GM23338 (cell line): ENCODE measurements around the gene CNOT1. TPM values are rescaled to one million over a fixed set of nuclear protein-coding genes. Genes with fewer than 3 reads are reported as not detected.

ENCODE experiments used
- ATAC-seq: fragments of 200-7000 bp; cut with Tn5 transposase; 3 replicates; pipeline ENCODE4 v1.9.1; 2020
- DNase-seq: peaks from one replicate; pipeline ENCODE4 v3.0.0-alpha.2; 2015; ENCODE audit warnings: low spot score
- H2AFZ ChIP-seq: fragments of 200-600 bp; sonication (generic); 2 replicates; pipeline ENCODE4 v1.8.0; 2016; ENCODE audit warnings: antibody characterized with exemption, mild to moderate bottlenecking, moderate library complexity
- H3F3A ChIP-seq: fragments of 200-600 bp; sonication (generic); replicated peaks from 2 replicates; pipeline ENCODE4 v1.8.0; 2017; ENCODE audit warnings: antibody characterized with exemption, mixed run types, low read depth
- H3K27ac ChIP-seq: fragments of 200-600 bp; sonication (generic); 2 replicates; pipeline ENCODE4 v1.6.1; 2016; ENCODE audit warnings: low read depth
- H3K27me3 ChIP-seq: fragments of 200-600 bp; sonication (generic); 2 replicates; pipeline ENCODE4 v1.8.0; 2016; ENCODE audit warnings: mild to moderate bottlenecking, mixed run types, moderate library complexity; ENCODE audit not compliant: insufficient read depth
- H3K36me3 ChIP-seq: fragments of 200-600 bp; sonication (generic); 2 replicates; pipeline ENCODE4 v1.8.0; 2016; ENCODE audit warnings: mild to moderate bottlenecking; ENCODE audit not compliant: insufficient read depth
- H3K4me1 ChIP-seq: fragments of 200-600 bp; sonication (generic); 2 replicates; pipeline ENCODE4 v1.8.0; 2016; ENCODE audit warnings: mild to moderate bottlenecking, moderate library complexity; ENCODE audit not compliant: insufficient read depth
- H3K4me2 ChIP-seq: fragments of 200-600 bp; sonication (generic); 2 replicates; pipeline ENCODE4 v1.7.1; 2017; ENCODE audit warnings: mixed run types
- H3K4me3 ChIP-seq: fragments of 200-600 bp; sonication (generic); 2 replicates; pipeline ENCODE4 v1.6.1; 2016; ENCODE audit warnings: mixed run types
- H3K79me2 ChIP-seq: fragments of 200-600 bp; sonication (generic); replicated peaks from 2 replicates; pipeline ENCODE4 v1.8.0; 2017; ENCODE audit warnings: mild to moderate bottlenecking; ENCODE audit not compliant: insufficient read depth
- H3K9me2 ChIP-seq: fragments of 200-600 bp; sonication (generic); 2 replicates; pipeline ENCODE4 v1.8.0; 2017; ENCODE audit not compliant: insufficient read depth
- H4K20me1 ChIP-seq: fragments of 200-600 bp; sonication (generic); replicated peaks from 2 replicates; pipeline ENCODE4 v1.8.0; 2017; ENCODE audit warnings: mild to moderate bottlenecking; ENCODE audit not compliant: insufficient read depth
- H3K27ac Mint-ChIP-seq: 2 replicates; pipeline ENCODE4 v1.8.0; 2020; ENCODE audit warnings: inconsistent platforms, mild to moderate bottlenecking, moderate library complexity, mixed read lengths
- H3K27me3 Mint-ChIP-seq: 3 replicates; pipeline ENCODE4 v1.8.0; 2022; ENCODE audit warnings: low read depth, mild to moderate bottlenecking, moderate library complexity, mixed read lengths, inconsistent platforms; ENCODE audit not compliant: insufficient read depth, poor library complexity
- H3K36me3 Mint-ChIP-seq: 3 replicates; pipeline ENCODE4 v1.8.0; 2021; ENCODE audit warnings: low read depth, mild to moderate bottlenecking, inconsistent platforms, moderate library complexity, mixed read lengths
- H3K4me1 Mint-ChIP-seq: 3 replicates; pipeline ENCODE4 v1.8.0; 2020; ENCODE audit warnings: mild to moderate bottlenecking, inconsistent platforms, mixed read lengths
- H3K4me3 Mint-ChIP-seq: 3 replicates; pipeline ENCODE4 v1.8.0; 2021; ENCODE audit warnings: moderate library complexity, mild to moderate bottlenecking, inconsistent platforms, mixed read lengths
- H3K9me3 Mint-ChIP-seq: 3 replicates; pipeline ENCODE4 v1.8.0; 2020; ENCODE audit warnings: moderate library complexity, mild to moderate bottlenecking, inconsistent platforms, mixed read lengths
- EZH2 ChIP-seq: fragments of 200-600 bp; sonication (generic); IDR thresholded peaks from one replicate; pipeline ENCODE4 v1.8.0; 2017; ENCODE audit warnings: antibody characterized with exemption, mild to moderate bottlenecking, low read depth; ENCODE audit not compliant: unreplicated experiment
- EZH2phosphoT487 ChIP-seq: fragments of 200-600 bp; sonication (generic); IDR thresholded peaks from one replicate; pipeline ENCODE4 v1.8.1; 2018; ENCODE audit warnings: antibody characterized with exemption; ENCODE audit not compliant: unreplicated experiment
- JUNB ChIP-seq: IDR thresholded peaks from one replicate; pipeline ENCODE4 v1.6.1; 2016; ENCODE audit warnings: antibody characterized with exemption; ENCODE audit not compliant: unreplicated experiment
- POLR2AphosphoS5 ChIP-seq: IDR thresholded peaks from 2 replicates; pipeline ENCODE4 v1.6.1; 2016; ENCODE audit warnings: antibody characterized with exemption, low read depth
- polyA plus RNA-seq: library from polyadenylated mRNA; unstranded; fragments of >200 nt; fragmentation: Nextera tagmentation; extraction: Ambion mirVana; gene quantifications from 2 replicates; pipeline ENCODE4 v1.2.1, GENCODE V29; 2016
- total RNA-seq: library from RNA; depleted of rRNA; stranded (reverse); fragments of >200 nt; shearing (Covaris generic); gene quantifications from 2 replicates; pipeline ENCODE4 v1.2.3, GENCODE V29; 2014
- TF ChIP-seq, protein P1 (sequence below): IDR thresholded peaks from 2 replicates; pipeline ENCODE4 v1.6.1; 2016; ENCODE audit warnings: antibody characterized with exemption
- TF ChIP-seq, protein P2 (sequence below): fragments of 250-450 bp; sonication (Bioruptor Pico); IDR thresholded peaks from 2 replicates; pipeline ENCODE4 v1.5.0; 2020; ENCODE audit warnings: mild to moderate bottlenecking, moderate library complexity

CNOT1 gene
- total and polyA plus RNA-seq, 2 experiments from 2014 or later: 59.2 to 298 TPM

DNA sequence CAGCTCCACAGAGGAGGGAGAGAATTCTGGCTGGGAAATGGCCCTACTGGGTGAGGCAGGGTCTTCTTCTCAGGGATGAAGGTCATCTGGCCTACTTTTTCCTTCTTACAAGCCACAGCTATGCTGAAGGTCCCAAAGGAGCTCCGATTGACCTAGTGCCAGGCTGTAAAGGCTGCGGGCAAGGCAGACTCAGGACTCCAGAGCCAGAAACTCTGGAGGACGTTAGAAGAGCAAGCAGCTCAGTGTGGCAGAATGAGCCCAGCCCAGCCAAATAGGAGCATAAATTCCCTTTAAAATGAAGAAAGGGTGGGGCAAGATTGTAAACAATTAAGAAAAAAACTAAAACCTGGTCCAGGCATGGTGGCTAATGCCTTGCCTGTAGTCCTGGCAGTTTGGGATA, 20.1 kb upstream of the CNOT1 start:
- H3K36me3 ChIP-seq: no peaks in the 10 kb centered on the region
- H2AFZ ChIP-seq: 0 out of 2 replicates have a peak overlapping the region, but pooled peaks have one; percentile 18
- no peaks in the 10 kb centered on the region for H3K9me2 ChIP-seq
- DNase-seq (no peak), ATAC-seq (no peak)
- no peaks in the 10 kb centered on the region for H3K9me3 Mint-ChIP-seq
- peaks cover 5% of the 10 kb centered on the region; the same call in 2 of the 3 replicates for H3K4me1 Mint-ChIP-seq
- no peaks in the 10 kb centered on the region for H3K79me2 ChIP-seq
- peaks cover 10% of the 10 kb centered on the region for H3K27me3 Mint-ChIP-seq
- H3K4me3 Mint-ChIP-seq: no peak overlapping the region
- no peaks in the 10 kb centered on the region for H3K36me3 Mint-ChIP-seq
- no peaks in the 10 kb centered on the region; the same call in 1 of the 2 replicates for H3K27me3 ChIP-seq
- no peaks in the 10 kb centered on the region for H4K20me1 ChIP-seq
- no peak overlapping the region for H3K4me3 ChIP-seq
- H3K27ac ChIP-seq: no peak overlapping the region
- no peaks in the 10 kb centered on the region for H3F3A ChIP-seq
- no peak overlapping the region for H3K27ac Mint-ChIP-seq
- H3K4me2 ChIP-seq: no peak overlapping the region
- H3K4me1 ChIP-seq: 0 out of 2 replicates have a peak, but pooled peaks cover 5% of the 10 kb centered on the region
- TF ChIP-seq EZH2phosphoT487: no peak
- TF ChIP-seq, protein P1, sequence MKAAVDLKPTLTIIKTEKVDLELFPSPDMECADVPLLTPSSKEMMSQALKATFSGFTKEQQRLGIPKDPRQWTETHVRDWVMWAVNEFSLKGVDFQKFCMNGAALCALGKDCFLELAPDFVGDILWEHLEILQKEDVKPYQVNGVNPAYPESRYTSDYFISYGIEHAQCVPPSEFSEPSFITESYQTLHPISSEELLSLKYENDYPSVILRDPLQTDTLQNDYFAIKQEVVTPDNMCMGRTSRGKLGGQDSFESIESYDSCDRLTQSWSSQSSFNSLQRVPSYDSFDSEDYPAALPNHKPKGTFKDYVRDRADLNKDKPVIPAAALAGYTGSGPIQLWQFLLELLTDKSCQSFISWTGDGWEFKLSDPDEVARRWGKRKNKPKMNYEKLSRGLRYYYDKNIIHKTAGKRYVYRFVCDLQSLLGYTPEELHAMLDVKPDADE: no peak
- TF ChIP-seq, protein P2, sequence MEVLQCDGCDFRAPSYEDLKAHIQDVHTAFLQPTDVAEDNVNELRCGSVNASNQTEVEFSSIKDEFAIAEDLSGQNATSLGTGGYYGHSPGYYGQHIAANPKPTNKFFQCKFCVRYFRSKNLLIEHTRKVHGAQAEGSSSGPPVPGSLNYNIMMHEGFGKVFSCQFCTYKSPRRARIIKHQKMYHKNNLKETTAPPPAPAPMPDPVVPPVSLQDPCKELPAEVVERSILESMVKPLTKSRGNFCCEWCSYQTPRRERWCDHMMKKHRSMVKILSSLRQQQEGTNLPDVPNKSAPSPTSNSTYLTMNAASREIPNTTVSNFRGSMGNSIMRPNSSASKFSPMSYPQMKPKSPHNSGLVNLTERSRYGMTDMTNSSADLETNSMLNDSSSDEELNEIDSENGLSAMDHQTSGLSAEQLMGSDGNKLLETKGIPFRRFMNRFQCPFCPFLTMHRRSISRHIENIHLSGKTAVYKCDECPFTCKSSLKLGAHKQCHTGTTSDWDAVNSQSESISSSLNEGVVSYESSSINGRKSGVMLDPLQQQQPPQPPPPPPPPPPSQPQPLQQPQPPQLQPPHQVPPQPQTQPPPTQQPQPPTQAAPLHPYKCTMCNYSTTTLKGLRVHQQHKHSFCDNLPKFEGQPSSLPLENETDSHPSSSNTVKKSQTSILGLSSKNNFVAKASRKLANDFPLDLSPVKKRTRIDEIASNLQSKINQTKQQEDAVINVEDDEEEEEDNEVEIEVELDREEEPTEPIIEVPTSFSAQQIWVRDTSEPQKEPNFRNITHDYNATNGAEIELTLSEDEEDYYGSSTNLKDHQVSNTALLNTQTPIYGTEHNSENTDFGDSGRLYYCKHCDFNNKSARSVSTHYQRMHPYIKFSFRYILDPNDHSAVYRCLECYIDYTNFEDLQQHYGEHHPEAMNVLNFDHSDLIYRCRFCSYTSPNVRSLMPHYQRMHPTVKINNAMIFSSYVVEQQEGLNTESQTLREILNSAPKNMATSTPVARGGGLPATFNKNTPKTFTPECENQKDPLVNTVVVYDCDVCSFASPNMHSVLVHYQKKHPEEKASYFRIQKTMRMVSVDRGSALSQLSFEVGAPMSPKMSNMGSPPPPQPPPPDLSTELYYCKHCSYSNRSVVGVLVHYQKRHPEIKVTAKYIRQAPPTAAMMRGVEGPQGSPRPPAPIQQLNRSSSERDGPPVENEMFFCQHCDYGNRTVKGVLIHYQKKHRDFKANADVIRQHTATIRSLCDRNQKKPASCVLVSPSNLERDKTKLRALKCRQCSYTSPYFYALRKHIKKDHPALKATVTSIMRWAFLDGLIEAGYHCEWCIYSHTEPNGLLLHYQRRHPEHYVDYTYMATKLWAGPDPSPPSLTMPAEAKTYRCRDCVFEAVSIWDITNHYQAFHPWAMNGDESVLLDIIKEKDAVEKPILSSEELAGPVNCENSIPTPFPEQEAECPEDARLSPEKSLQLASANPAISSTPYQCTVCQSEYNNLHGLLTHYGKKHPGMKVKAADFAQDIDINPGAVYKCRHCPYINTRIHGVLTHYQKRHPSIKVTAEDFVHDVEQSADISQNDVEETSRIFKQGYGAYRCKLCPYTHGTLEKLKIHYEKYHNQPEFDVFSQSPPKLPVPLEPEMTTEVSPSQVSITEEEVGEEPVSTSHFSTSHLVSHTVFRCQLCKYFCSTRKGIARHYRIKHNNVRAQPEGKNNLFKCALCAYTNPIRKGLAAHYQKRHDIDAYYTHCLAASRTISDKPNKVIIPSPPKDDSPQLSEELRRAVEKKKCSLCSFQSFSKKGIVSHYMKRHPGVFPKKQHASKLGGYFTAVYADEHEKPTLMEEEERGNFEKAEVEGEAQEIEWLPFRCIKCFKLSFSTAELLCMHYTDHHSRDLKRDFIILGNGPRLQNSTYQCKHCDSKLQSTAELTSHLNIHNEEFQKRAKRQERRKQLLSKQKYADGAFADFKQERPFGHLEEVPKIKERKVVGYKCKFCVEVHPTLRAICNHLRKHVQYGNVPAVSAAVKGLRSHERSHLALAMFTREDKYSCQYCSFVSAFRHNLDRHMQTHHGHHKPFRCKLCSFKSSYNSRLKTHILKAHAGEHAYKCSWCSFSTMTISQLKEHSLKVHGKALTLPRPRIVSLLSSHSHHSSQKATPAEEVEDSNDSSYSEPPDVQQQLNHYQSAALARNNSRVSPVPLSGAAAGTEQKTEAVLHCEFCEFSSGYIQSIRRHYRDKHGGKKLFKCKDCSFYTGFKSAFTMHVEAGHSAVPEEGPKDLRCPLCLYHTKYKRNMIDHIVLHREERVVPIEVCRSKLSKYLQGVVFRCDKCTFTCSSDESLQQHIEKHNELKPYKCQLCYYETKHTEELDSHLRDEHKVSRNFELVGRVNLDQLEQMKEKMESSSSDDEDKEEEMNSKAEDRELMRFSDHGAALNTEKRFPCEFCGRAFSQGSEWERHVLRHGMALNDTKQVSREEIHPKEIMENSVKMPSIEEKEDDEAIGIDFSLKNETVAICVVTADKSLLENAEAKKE (CRISPR knock-in tag): no peak
- TF ChIP-seq POLR2AphosphoS5: no peak

DNA sequence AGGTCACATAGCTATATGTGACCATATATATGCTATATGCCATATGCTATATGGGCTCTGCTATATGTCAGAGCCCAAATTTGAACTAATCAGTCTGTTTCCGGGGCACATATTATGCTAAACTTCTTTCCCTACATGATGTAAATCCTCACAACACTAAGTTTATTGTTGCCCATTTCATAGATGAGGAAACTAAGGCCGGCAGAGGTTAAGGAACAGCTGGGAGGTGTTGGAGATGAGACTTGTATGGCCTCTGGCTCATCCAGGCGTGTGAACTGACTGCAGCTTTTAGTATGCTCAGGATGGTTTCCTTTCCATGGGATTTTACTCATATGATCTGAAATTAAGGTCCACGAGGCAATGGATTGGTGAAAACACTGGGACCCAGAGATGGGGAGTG, 17.5 kb upstream of the CNOT1 start:
- Histone ChIP-seq H3F3A (no peaks in the 10 kb centered on the region), H3K4me2 (no peak overlapping the region), H3K27me3 (no peaks in the 10 kb centered on the region), H3K79me2 (no peaks in the 10 kb centered on the region), H3K36me3 (no peaks in the 10 kb centered on the region), H4K20me1 (no peaks in the 10 kb centered on the region), H2AFZ (no peak overlapping the region), H3K4me1 (0 out of 2 replicates have a peak, but pooled peaks cover under 1% of the 10 kb centered on the region), H3K27ac (no peak overlapping the region), H3K9me2 (no peaks in the 10 kb centered on the region), H3K4me3 (no peak overlapping the region)
- DNase-seq: no peak
- Mint-ChIP-seq H3K36me3 (no peaks in the 10 kb centered on the region), H3K9me3 (no peaks in the 10 kb centered on the region), H3K4me3 (no peak overlapping the region), H3K27ac (no peak overlapping the region), H3K27me3 (peaks cover 14% of the 10 kb centered on the region), H3K4me1 (no peaks in the 10 kb centered on the region)
- ATAC-seq: no peak
- no peak for TF ChIP-seq EZH2
- no peak for TF ChIP-seq JUNB
